HUES64 (cell line): ENCODE results near the gene AMELY. TPM values are rescaled to one million over a fixed set of nuclear protein-coding genes. Genes with fewer than 3 reads are reported as not detected.

Source experiments
- H3K27ac ChIP-seq: 2 replicates; pipeline ENCODE4 v1.7.0; 2013; ENCODE audit warnings: low read depth, low read length, inconsistent platforms
- H3K27me3 ChIP-seq: 2 replicates; pipeline ENCODE4 v1.6.1; 2013; ENCODE audit warnings: mild to moderate bottlenecking, low read length; ENCODE audit not compliant: insufficient read depth
- H3K36me3 ChIP-seq: 2 replicates; pipeline ENCODE4 v1.6.1; 2013; ENCODE audit warnings: mild to moderate bottlenecking, low read length; ENCODE audit not compliant: insufficient read depth
- H3K4me1 ChIP-seq: 2 replicates; pipeline ENCODE4 v1.6.1; 2013; ENCODE audit warnings: mild to moderate bottlenecking, low read length, moderate library complexity; ENCODE audit not compliant: insufficient read depth
- H3K4me3 ChIP-seq: 2 replicates; pipeline ENCODE4 v1.5.1; 2013; ENCODE audit warnings: mild to moderate bottlenecking, low read length, moderate library complexity
- H3K9ac ChIP-seq: 2 replicates; pipeline ENCODE4 v1.6.1; 2013; ENCODE audit warnings: mild to moderate bottlenecking, low read depth, low read length
- H3K9me3 ChIP-seq: 2 replicates; pipeline ENCODE4 v1.6.1; 2013; ENCODE audit warnings: low read depth, low read length; ENCODE audit not compliant: insufficient read depth
- WGBS: fragments of 150-250, 120-280 bp; methylation state at CpG from one replicate; pipeline ENCODE4 v1.1.7; 2013; ENCODE audit warnings: missing lambda C conversion rate; 5-methylcytosine and 5-hydroxymethylcytosine counted together
- polyA plus RNA-seq, 2 experiments: library from polyadenylated mRNA; stranded (reverse); fragments of 50-300 nt; gene quantifications; one replicate each; pipeline ENCODE4 v1.2.3, GENCODE V29; 2013

Gene AMELY
- 0.35 TPM for polyA plus RNA-seq (2013, experiment 1 of 2)
- not detected for polyA plus RNA-seq (2013, experiment 2 of 2)

DNA sequence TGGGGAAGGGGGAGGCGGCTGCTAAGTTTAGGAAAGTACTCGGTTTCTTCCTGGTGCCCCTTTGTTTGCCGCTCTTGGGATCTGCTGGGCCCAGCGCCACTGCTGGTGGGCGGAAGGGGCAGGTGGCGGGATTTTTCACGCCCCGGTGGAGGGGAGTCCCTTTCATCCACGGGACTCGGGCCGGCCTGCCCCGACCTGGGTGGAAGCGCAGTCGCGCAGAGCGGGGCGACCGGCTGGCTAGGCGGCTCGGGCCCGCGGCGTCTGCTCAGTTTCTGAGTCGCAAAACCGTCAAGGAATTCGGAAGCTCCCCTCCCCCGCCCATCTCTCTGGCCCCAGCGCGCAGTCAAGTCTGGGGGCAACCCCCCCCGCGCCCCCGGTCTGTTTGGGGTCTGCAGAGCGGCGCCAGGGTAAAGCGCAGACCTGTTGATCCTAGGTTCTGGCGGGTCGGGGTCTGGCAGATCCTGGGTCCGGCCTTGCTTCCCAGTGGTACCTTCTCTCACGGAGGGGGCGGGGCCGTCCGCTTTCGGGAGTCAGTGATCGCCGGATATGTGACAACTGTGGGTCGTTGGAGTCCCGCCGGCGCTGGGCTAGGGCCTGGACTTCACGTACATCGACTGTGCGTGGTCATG, at the start of gene AMELY:
Gene AMELY, minus strand, starts transcription at position 500 of the 629 bp plus-strand sequence. CDS start 39,144 bp downstream, outside the sequence.
- Histone ChIP-seq H3K27ac (peak within 1 kb of the TSS; percentile 52; the same call in 1 of the 2 replicates), H3K4me3 (peak within 1 kb of the TSS; percentile 81), H3K9ac (peak within 1 kb of the TSS; percentile 89), H3K4me1 (peaks cover 7% of the 10 kb centered on the region), H3K27me3 (peaks cover 13% of the 10 kb centered on the region; the same call in 1 of the 2 replicates), H3K9me3 (no peaks in the 10 kb centered on the region), H3K36me3 (peaks cover 7% of the 10 kb centered on the region; the same call in 1 of the 2 replicates)
- WGBS, result under 1% methylated on average over 52 of the region's 52 CpGs

GRCh38 chrY:6949947-6950346, 38.4 kb upstream of the AMELY start:
- no peak overlapping the region for H3K27ac ChIP-seq
- WGBS, result no CpG with 5 or more reads among the region's 4 CpGs
- H3K9ac ChIP-seq, result no peak overlapping the region
- no peaks in the 10 kb centered on the region for H3K4me1 ChIP-seq
- no peak overlapping the region for H3K4me3 ChIP-seq
- no peaks in the 10 kb centered on the region for H3K27me3 ChIP-seq
- no peaks in the 10 kb centered on the region for H3K36me3 ChIP-seq
- no peaks in the 10 kb centered on the region for H3K9me3 ChIP-seq

DNA sequence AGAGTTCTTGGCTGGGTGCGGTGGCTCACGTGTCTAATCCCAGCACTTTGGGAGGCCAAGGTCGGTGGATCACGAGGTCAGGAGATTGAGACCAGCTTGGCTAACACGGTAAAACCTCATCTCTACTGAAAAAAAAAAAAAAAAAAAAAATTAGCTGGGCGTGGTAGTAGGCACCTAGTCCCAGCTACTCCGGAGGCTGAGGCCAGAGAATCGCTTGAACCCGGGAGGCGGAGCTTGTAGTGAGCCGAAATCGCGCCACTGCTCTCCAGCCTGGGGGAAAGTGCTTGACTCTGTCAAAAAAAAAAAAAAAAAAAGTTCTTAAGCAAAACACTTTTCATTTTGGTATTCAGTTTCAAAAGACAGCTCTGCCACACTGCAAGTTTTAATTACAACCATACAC, 36.8 kb upstream of the AMELY start:
- no peak overlapping the region for H3K4me3 ChIP-seq
- H3K9ac ChIP-seq, result no peak overlapping the region
- no peaks in the 10 kb centered on the region for H3K4me1 ChIP-seq
- no peaks in the 10 kb centered on the region for H3K27me3 ChIP-seq
- H3K9me3 ChIP-seq, result no peaks in the 10 kb centered on the region
- no peaks in the 10 kb centered on the region for H3K36me3 ChIP-seq
- no peak overlapping the region for H3K27ac ChIP-seq
- 79% methylated on average over 9 of the region's 13 CpGs for WGBS

DNA sequence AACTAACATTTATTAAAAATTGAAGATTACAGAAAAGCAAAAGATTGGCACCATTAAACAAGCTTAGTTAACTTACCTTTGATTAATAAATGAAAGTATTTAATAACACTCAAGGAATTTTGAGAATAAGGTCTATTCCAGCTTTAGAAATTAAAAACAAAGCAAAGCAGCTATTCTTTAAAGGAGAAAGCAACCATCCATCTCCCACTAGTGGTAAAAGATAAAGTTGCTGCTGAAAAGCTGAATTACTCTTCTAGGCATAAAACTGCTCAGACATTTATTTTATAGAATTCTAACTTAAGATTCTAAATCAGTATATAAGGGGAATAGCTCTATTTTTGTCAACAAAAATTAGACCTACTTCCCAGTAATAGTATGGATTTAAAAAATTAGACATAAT, 36.1 kb upstream of the AMELY start:
- Histone ChIP-seq H3K36me3 (no peaks in the 10 kb centered on the region), H3K9ac (no peak overlapping the region), H3K4me1 (no peaks in the 10 kb centered on the region), H3K27ac (no peak overlapping the region), H3K9me3 (no peaks in the 10 kb centered on the region), H3K4me3 (no peak overlapping the region), H3K27me3 (no peaks in the 10 kb centered on the region)

DNA sequence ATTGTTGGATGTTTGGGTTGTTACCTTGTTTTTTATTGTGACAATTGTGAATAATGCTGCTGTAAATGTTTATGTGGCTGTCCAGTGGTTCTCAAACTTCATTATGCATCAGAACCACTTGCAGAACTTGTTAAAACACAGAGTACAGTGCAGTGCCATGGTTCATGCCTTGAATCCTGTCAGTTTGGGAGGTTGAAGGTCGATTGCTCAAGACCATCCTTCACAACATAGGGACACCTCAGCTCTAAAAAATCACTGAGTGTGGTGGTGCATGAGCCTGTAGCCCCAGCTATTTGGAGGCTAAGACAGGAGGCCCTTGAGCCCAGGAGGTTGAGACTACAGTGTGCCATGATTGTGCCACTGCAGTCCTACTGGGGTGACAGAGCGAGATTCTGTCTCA, 23.9 kb upstream of the AMELY start:
- Histone ChIP-seq H3K9me3 (no peaks in the 10 kb centered on the region), H3K27ac (no peak overlapping the region), H3K36me3 (no peaks in the 10 kb centered on the region), H3K9ac (no peak overlapping the region), H3K4me1 (no peaks in the 10 kb centered on the region), H3K4me3 (no peak overlapping the region), H3K27me3 (no peaks in the 10 kb centered on the region)
- 100% methylated on average over 2 of the region's 2 CpGs for whole genome bisulfite sequencing

GRCh38 chrY:6931779-6932396, 20.3 kb upstream of the AMELY start:
- Histone ChIP-seq H3K4me1 (no peaks in the 10 kb centered on the region), H3K4me3 (no peak overlapping the region), H3K36me3 (no peaks in the 10 kb centered on the region), H3K9ac (no peak overlapping the region), H3K27ac (no peak overlapping the region), H3K9me3 (no peaks in the 10 kb centered on the region), H3K27me3 (no peaks in the 10 kb centered on the region)
- 97% methylated on average over 3 of the region's 4 CpGs for WGBS

DNA sequence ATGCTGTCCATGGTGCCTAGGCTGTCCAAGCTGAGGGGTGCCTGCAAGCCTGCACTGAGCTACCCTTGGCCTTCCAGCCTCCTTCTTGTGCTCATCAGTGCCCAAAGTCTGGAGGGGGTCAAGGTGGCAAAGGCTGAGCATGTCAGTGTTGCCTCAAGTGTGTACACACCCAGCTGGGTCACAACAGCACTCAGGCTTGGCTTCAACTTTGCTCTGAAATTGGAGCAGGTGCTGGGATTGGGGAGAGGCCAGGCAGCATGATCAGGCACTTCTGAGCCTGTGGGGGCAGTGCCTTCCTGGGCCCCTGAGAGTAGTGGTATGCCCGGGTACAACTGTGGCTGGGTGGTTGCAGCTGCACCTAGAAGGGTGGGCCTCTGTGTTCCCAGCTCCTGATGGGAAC, 17.7 kb upstream of the AMELY start:
- Histone ChIP-seq H3K36me3 (no peaks in the 10 kb centered on the region), H3K9me3 (no peaks in the 10 kb centered on the region)
- 90% methylated on average over 1 of the region's 1 CpG for WGBS

DNA sequence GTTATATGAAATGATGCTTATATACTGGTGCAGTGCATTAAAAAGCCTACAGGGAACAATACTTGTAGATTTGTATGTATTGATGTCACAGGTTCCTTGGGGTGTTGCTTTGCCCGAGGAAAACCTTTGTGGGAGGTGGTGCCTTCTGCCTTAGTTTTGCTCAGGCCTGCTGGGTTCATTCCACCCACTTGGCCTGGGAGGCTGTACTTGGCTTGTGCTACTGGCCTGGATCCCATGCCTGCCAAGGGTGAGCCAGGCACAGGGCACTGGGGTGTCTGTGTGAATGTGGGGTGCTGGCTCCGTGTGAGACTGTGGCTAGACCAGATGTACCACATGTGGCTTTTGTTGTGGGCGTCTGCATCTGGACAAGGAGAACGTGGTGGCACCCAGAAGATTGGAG, 16.7 kb upstream of the AMELY start:
- H3K9ac ChIP-seq, result no peak overlapping the region
- 93% methylated on average over 4 of the region's 4 CpGs for WGBS
- no peak overlapping the region for H3K27ac ChIP-seq
- H3K27me3 ChIP-seq, result no peaks in the 10 kb centered on the region
- no peak overlapping the region for H3K4me3 ChIP-seq
- H3K4me1 ChIP-seq, result no peaks in the 10 kb centered on the region
- no peaks in the 10 kb centered on the region for H3K9me3 ChIP-seq
- no peaks in the 10 kb centered on the region for H3K36me3 ChIP-seq

More for the DNA sequence above, 17.7 kb upstream of the AMELY start:
- Histone ChIP-seq H3K9ac (no peak overlapping the region), H3K4me1 (no peaks in the 10 kb centered on the region), H3K27me3 (no peaks in the 10 kb centered on the region), H3K27ac (no peak overlapping the region), H3K4me3 (no peak overlapping the region)

DNA sequence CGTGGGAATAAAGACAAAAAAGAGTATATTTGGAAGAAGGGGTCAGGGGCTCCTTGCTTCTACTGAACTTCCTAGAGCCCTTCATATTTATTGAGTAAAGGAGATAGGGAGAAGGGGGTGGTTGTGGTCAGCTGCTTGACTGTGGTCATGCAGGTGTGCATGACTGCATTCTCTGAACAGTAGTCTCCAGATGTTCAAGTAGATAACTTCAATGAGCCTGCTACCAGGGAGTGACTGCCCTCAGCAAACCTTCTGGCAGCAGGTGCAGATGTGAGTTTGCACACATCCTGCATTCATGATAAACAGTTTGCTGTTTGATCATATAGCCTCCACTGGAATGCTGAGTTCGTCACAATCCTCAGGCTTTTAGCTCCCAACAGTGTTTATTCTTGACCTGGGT, 9.5 kb upstream of the AMELY start:
- no peak overlapping the region for H3K9ac ChIP-seq
- no peak overlapping the region for H3K27ac ChIP-seq
- no peak overlapping the region for H3K4me3 ChIP-seq
- 100% methylated on average over 2 of the region's 2 CpGs for WGBS
- H3K27me3 ChIP-seq, result no peaks in the 10 kb centered on the region
- H3K36me3 ChIP-seq, result peaks cover 27% of the 10 kb centered on the region; the same call in 1 of the 2 replicates
- H3K4me1 ChIP-seq, result no peaks in the 10 kb centered on the region
- H3K9me3 ChIP-seq, result peaks cover 9% of the 10 kb centered on the region; the same call in 1 of the 2 replicates

DNA sequence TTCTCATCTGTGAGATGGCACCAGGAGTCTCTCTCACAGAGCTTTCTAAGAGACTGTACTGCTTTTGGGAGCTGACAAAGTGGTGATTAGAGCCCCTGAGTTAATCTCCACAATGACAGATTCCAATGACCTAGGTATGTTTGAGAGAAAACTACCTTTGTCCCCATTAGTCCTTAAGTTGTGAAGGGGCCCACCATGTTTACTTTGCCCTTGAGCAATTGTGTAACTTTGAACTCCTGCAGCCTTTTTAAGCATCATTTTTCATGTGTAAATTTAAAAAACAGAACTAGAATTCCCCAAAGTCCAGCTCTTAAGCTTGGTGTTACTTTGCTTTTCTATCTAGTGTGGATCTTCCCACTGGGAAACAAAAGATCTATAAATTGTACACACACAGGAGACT, 1.8 kb upstream of the AMELY start:
- no peak overlapping the region for H3K4me3 ChIP-seq
- H3K27me3 ChIP-seq, result peaks cover 13% of the 10 kb centered on the region; the same call in 1 of the 2 replicates
- no peak overlapping the region for H3K9ac ChIP-seq
- no peak overlapping the region for H3K27ac ChIP-seq
- H3K9me3 ChIP-seq, result no peaks in the 10 kb centered on the region
- H3K36me3 ChIP-seq, result peaks cover 15% of the 10 kb centered on the region; the same call in 1 of the 2 replicates
- H3K4me1 ChIP-seq, result peaks cover 6% of the 10 kb centered on the region

- Histone ChIP-seq H3K27ac (peak within 1 kb of the TSS; percentile 73; the same call in 1 of the 2 replicates), H3K4me3 (peak within 1 kb of the TSS; percentile 81), H3K9me3 (no peaks in the 10 kb centered on the region), H3K9ac (peak within 1 kb of the TSS; percentile 89), H3K36me3 (peaks cover under 1% of the 10 kb centered on the region; the same call in 1 of the 2 replicates), H3K4me1 (peaks cover 7% of the 10 kb centered on the region), H3K27me3 (peaks cover 13% of the 10 kb centered on the region; the same call in 1 of the 2 replicates)
- under 1% methylated on average over 87 of the region's 91 CpGs for WGBS
These were observed 940 bp downstream of the AMELY start, which contains the start of gene TBL1Y for GRCh38 chrY:6910372-6911252. TSS of gene TBL1Y (plus strand) at chrY:6910697. CDS start at chrY:7025085, 114,388 bp downstream.
